Fibroblast of skin of back (primary cell): Measurements from ENCODE around the gene AXIN2.
A peak's percentile ranks its signal among the peaks of the same experiment; 100 is the strongest.
"Not testable (repeated sequence)": the region's sequence is repeated elsewhere in the genome, so short reads cannot be mapped to it uniquely, and the experiment has no call there.

ENCODE experiments used
- DNase-seq: peaks from one replicate; pipeline ENCODE4 v3.0.0-alpha.2; 2013

Gene AXIN2

GRCh38 chr17:65515959-65516948 lies 45.2 kb downstream of the AXIN2 start:
- DNase-seq: peak; percentile 25

- no peak for DNase-seq
Observed at GRCh38 chr17:65515512-65515911, 45.9 kb downstream of the AXIN2 start.

- DNase-seq: peak; percentile 63
Observed at GRCh38 chr17:65514541-65514940, 46.9 kb downstream of the AXIN2 start.

- peak; percentile 85 for DNase-seq
Observed at GRCh38 chr17:65514082-65514481, 47.4 kb downstream of the AXIN2 start.

- no peak for DNase-seq
Observed at GRCh38 chr17:65511316-65511715, 50.1 kb downstream of the AXIN2 start.

GRCh38 chr17:65509032-65509431 lies 52.4 kb downstream of the AXIN2 start:
- no peak for DNase-seq

- not testable (repeated sequence) for DNase-seq
Observed at GRCh38 chr17:65504673-65505072, 56.8 kb downstream of the AXIN2 start.

- no peak for DNase-seq
Observed at GRCh38 chr17:65504141-65504540, 57.3 kb downstream of the AXIN2 start.

- DNase-seq: no peak
Observed at GRCh38 chr17:65503557-65503956, 57.9 kb downstream of the AXIN2 start.

GRCh38 chr17:65498816-65499215 lies 62.6 kb downstream of the AXIN2 start:
- DNase-seq: no peak

- no peak for DNase-seq
Observed at GRCh38 chr17:65496801-65497200, 64.6 kb downstream of the AXIN2 start.

- no peak for DNase-seq
Observed at GRCh38 chr17:65495122-65496055, 66.1 kb downstream of the AXIN2 start.

- no peak for DNase-seq
Observed at GRCh38 chr17:65489413-65490155, 71.9 kb downstream of the AXIN2 start.

GRCh38 chr17:65488665-65489064 lies 72.8 kb downstream of the AXIN2 start:
- no peak for DNase-seq

- DNase-seq: no peak
Observed at GRCh38 chr17:65487990-65488389, 73.5 kb downstream of the AXIN2 start.

GRCh38 chr17:65487161-65487560 lies 74.3 kb downstream of the AXIN2 start:
- no peak for DNase-seq

- DNase-seq: peak; percentile 79
Observed at GRCh38 chr17:65485388-65486299, 75.8 kb downstream of the AXIN2 start.

GRCh38 chr17:65484405-65484804 lies 77.0 kb downstream of the AXIN2 start:
- not testable (repeated sequence) for DNase-seq

GRCh38 chr17:65483438-65483837 lies 78.0 kb downstream of the AXIN2 start:
- DNase-seq: no peak

- no peak for DNase-seq
Observed at GRCh38 chr17:65482201-65482600, 79.2 kb downstream of the AXIN2 start.

GRCh38 chr17:65479282-65479681 lies 82.2 kb downstream of the AXIN2 start:
- DNase-seq: no peak
